Naive thymus-derived CD4-positive, alpha-beta T cell (primary cell): ENCODE data around the gene NMNAT2. TPM values are rescaled to one million over a fixed set of nuclear protein-coding genes. Genes with fewer than 3 reads are reported as not detected.

ENCODE experiments used
- ATAC-seq: fragments of 150-1000 bp; cut with Tn5 transposase; 2 replicates; pipeline ENCODE4 v1.10.0; 2021; ENCODE audit warnings: mild to moderate bottlenecking, moderate library complexity
- CTCF ChIA-PET: fragments of 350-600 bp; sonication (Branson Sonifier 250); formaldehyde crosslinking; loops from one replicate; lab custom pipeline; 2021; ENCODE audit warnings: antibody characterized with exemption; lab: Charles Lee
- POLR2A ChIA-PET: fragments of 350-600 bp; sonication (Branson Sonifier 250); formaldehyde crosslinking; loops from one replicate; lab custom pipeline; 2021; ENCODE audit warnings: antibody characterized with exemption, inconsistent platforms; lab: Charles Lee
- DNase-seq, 9 donors: peaks; one replicate each; pipeline versions ENCODE4 v3.0.0 to v3.0.0-alpha.2; 2020 to 2022; ENCODE audit warnings: mixed read lengths in 1 of 9
- H3K27ac ChIP-seq: one replicate; pipeline ENCODE4 v1.7.0; 2013; ENCODE audit warnings: mild to moderate bottlenecking, low read depth, low read length, moderate library complexity
- H3K27me3 ChIP-seq, 2 donors: one replicate each; pipeline ENCODE4 v1.7.0; 2013; ENCODE audit warnings: low read length in 2 of 2, mild to moderate bottlenecking in 2 of 2, moderate library complexity in 2 of 2; ENCODE audit not compliant: control insufficient read depth in 2 of 2, insufficient read depth in 2 of 2
- H3K36me3 ChIP-seq, 3 experiments: 1 replicate in 2 of 3; 2 replicates in 1 of 3; pipeline ENCODE4 v1.7.0; 2013; ENCODE audit warnings: low read length in 3 of 3, mild to moderate bottlenecking in 3 of 3, moderate library complexity in 1 of 3; ENCODE audit not compliant: insufficient read depth in 3 of 3, control insufficient read depth in 2 of 3
- H3K4me1 ChIP-seq, 2 donors: one replicate each; pipeline ENCODE4 v1.7.0; 2013; ENCODE audit warnings: low read length in 2 of 2, mild to moderate bottlenecking in 2 of 2, moderate library complexity in 1 of 2; ENCODE audit not compliant: control insufficient read depth in 2 of 2, insufficient read depth in 2 of 2
- H3K4me3 ChIP-seq: 2 replicates; pipeline ENCODE4 v1.7.0; 2013; ENCODE audit warnings: mild to moderate bottlenecking, low read length
- H3K9me3 ChIP-seq, 3 experiments: 1 replicate in 2 of 3; 2 replicates in 1 of 3; pipeline ENCODE4 v1.7.0; 2013; ENCODE audit warnings: low read length in 3 of 3; ENCODE audit not compliant: control insufficient read depth in 2 of 3
- H3K27ac Mint-ChIP-seq, 9 donors: one replicate each; pipeline ENCODE4 v1.8.0; 2020 to 2022; ENCODE audit warnings: mixed read lengths in 9 of 9, mild to moderate bottlenecking in 8 of 9, moderate library complexity in 5 of 9, inconsistent platforms in 2 of 9
- H3K27me3 Mint-ChIP-seq, 5 donors: one replicate each; pipeline ENCODE4 v1.8.0; 2021 to 2022; ENCODE audit warnings: mixed read lengths in 5 of 5, mild to moderate bottlenecking in 1 of 5
- H3K36me3 Mint-ChIP-seq, 5 donors: one replicate each; pipeline ENCODE4 v1.8.0; 2020 to 2022; ENCODE audit warnings: mixed read lengths in 5 of 5, mild to moderate bottlenecking in 3 of 5, inconsistent platforms in 1 of 5
- H3K4me1 Mint-ChIP-seq, 7 donors: one replicate each; pipeline ENCODE4 v1.8.0; 2020 to 2022; ENCODE audit warnings: mixed read lengths in 7 of 7, mild to moderate bottlenecking in 3 of 7, inconsistent platforms in 1 of 7
- H3K4me3 Mint-ChIP-seq, 10 donors: one replicate each; pipeline ENCODE4 v1.8.0; 2020 to 2022; ENCODE audit warnings: mild to moderate bottlenecking in 10 of 10, mixed read lengths in 10 of 10, moderate library complexity in 6 of 10, inconsistent platforms in 2 of 10
- H3K9me3 Mint-ChIP-seq, 11 donors: one replicate each; pipeline ENCODE4 v1.8.0; 2020 to 2022; ENCODE audit warnings: mixed read lengths in 11 of 11, mild to moderate bottlenecking in 4 of 11, inconsistent platforms in 1 of 11, moderate library complexity in 1 of 11
- intact Hi-C, 2 donors: fragments of 100-400 bp; cut with micrococcal nuclease; formaldehyde crosslinking; loops; one replicate each; pipeline ENCODE4 v1.15.1; 2023
- polyA plus RNA-seq, 2 donors: library from polyadenylated mRNA; unstranded; fragments of 300-500 nt; fragmentation: Illumina TruSeq; gene quantifications; one replicate each; pipeline ENCODE4 v1.2.3, GENCODE V29; 2021
- total RNA-seq, 6 experiments: library from RNA in 5 of 6; stranded (reverse) in 5 of 6; gene quantifications; 1 replicate in 5 of 6; 2 replicates in 1 of 6; pipeline ENCODE4 v1.2.3 and lab custom pipeline; 2021 to 2026

The NMNAT2 gene
- total and polyA plus RNA-seq, 7 experiments from 2014 or later: 0.07 to 0.24 TPM; not detected in 5

DNA sequence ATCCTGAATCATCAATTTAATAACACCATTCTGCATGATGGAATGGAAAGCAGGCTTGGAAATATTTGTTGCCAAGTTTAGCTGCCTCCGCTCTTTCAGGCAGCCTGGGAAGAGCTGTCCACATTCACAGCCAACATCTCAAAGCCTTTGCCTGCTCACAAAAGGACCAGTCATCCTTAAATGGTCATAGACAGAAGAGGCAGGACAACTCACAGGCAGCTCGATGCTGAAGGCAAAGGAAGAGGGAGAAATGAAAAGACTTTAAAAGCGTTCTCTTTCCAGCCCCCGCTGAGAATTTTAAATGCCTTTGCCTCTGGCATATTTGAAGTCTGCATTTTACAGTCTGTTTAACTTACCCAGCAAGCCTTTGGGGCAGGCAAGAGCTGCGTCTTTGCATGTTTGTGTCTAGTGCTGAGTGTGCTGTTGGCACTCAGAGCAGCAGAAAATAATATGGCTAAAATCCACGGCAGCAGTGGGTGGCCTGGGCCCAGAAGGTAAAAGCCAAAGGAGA is 68.9 kb downstream of the NMNAT2 start:
- Histone ChIP-seq H3K27ac (no peak overlapping the region), H3K4me1 (no peaks in the 10 kb centered on the region), H3K4me3 (no peak overlapping the region), H3K36me3 (no peaks in the 10 kb centered on the region), H3K27me3 (no peaks in the 10 kb centered on the region), H3K9me3 (no peaks in the 10 kb centered on the region)
- peaks cover 0 to 14% (median 12%) of the 10 kb centered on the region in 5 donors for H3K27me3 Mint-ChIP-seq
- no peak for ATAC-seq
- no peaks in the 10 kb centered on the region for H3K36me3 Mint-ChIP-seq
- no peak overlapping the region for H3K27ac Mint-ChIP-seq
- intact Hi-C loops: no loop called here
- ChIA-PET CTCF (no interaction called here), POLR2A (no interaction called here)
- H3K4me3 Mint-ChIP-seq: no peak overlapping the region
- no peak for DNase-seq
- H3K4me1 Mint-ChIP-seq: peaks cover 0 to 3% (median 0%) of the 10 kb centered on the region in 7 donors
- no peaks in the 10 kb centered on the region for H3K9me3 Mint-ChIP-seq

- intact Hi-C loops: no loop called here
- no peaks in the 10 kb centered on the region for H3K4me1 ChIP-seq
- Mint-ChIP-seq H3K27me3 (peaks cover 0 to 19% (median 12%) of the 10 kb centered on the region in 5 donors), H3K36me3 (no peaks in the 10 kb centered on the region), H3K4me3 (no peak overlapping the region), H3K4me1 (peaks cover 0 to 3% (median 0%) of the 10 kb centered on the region in 7 donors), H3K9me3 (no peaks in the 10 kb centered on the region), H3K27ac (no peak overlapping the region)
- ChIA-PET CTCF (no interaction called here), POLR2A (no interaction called here)
- no peaks in the 10 kb centered on the region for H3K27me3 ChIP-seq
- H3K27ac ChIP-seq: no peak overlapping the region
- DNase-seq (no peak), ATAC-seq (no peak)
- H3K4me3 ChIP-seq: no peak overlapping the region
- H3K9me3 ChIP-seq: no peaks in the 10 kb centered on the region
- no peaks in the 10 kb centered on the region for H3K36me3 ChIP-seq
Observed at GRCh38 chr1:183346276-183346732, 71.9 kb downstream of the NMNAT2 start.

- H3K27ac ChIP-seq: no peak overlapping the region
- no peaks in the 10 kb centered on the region for H3K27me3 ChIP-seq
- no peaks in the 10 kb centered on the region for H3K4me1 ChIP-seq
- Mint-ChIP-seq H3K27ac (no peak overlapping the region), H3K36me3 (no peaks in the 10 kb centered on the region), H3K9me3 (peaks cover 0 to 1% (median 0%) of the 10 kb centered on the region in 11 donors), H3K4me1 (no peaks in the 10 kb centered on the region), H3K27me3 (peaks cover 4 to 24% (median 9%) of the 10 kb centered on the region in 5 donors), H3K4me3 (no peak overlapping the region)
- DNase-seq (no peak), ATAC-seq (no peak)
- no peaks in the 10 kb centered on the region for H3K36me3 ChIP-seq
- intact Hi-C loops: no loop called here
- CTCF ChIA-PET: interaction anchor here (0.6 kb wide), 1 partner anchor 316 kb away, joined by 3 read pairs; no protein-coding TSS in a partner anchor
- no peaks in the 10 kb centered on the region for H3K9me3 ChIP-seq
- H3K4me3 ChIP-seq: no peak overlapping the region
- POLR2A ChIA-PET: no interaction called here
Observed at GRCh38 chr1:183339556-183340167, 78.5 kb downstream of the NMNAT2 start.

DNA sequence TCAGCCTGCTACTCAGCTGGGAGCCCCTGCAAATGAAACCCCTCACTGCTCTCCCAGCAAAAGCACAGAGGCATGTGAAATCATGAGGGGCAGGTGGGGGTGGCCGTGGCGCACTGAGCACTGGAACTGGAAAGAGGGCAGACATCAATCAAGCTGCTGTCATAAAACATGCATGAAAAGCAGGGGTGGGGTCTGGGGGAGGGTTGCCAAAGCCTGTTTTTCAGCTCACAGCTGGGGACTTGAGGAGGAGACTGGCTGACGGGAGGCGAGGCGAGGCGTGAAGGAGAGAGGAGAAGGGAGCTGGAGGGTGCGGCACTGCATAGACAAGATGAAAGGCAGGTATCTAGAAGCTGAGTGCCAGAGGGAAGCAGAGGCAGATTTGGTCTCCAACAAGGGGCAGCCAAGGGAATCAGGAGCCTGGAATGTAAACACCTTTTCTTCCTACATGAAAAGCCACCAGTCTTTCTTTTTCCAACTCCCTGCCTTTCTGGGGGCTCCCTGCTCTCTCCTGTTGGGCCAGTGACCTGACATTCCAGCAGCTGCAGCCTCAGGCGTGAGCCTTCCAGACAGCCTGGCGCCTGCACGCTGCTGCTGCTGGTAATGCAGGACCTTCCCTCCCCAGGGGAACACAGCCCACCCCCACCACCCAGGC is 87.0 kb downstream of the NMNAT2 start:
- intact Hi-C loops: no loop called here
- no peaks in the 10 kb centered on the region for H3K36me3 Mint-ChIP-seq
- ChIA-PET POLR2A (no interaction called here), CTCF (interaction anchor here (0.6 kb wide), 1 partner anchor 54 kb away, joined by 3 read pairs; no protein-coding TSS in a partner anchor)
- peaks cover 0 to 1% (median 0%) of the 10 kb centered on the region in 7 donors for H3K4me1 Mint-ChIP-seq
- H3K27me3 Mint-ChIP-seq: peaks cover 28 to 56% (median 47%) of the 10 kb centered on the region in 5 donors
- H3K4me3 Mint-ChIP-seq: no peak overlapping the region
- DNase-seq (no peak), ATAC-seq (no peak)
- H3K9me3 Mint-ChIP-seq: no peaks in the 10 kb centered on the region
- H3K36me3 ChIP-seq: no peaks in the 10 kb centered on the region
- no peaks in the 10 kb centered on the region for H3K9me3 ChIP-seq
- no peaks in the 10 kb centered on the region for H3K4me1 ChIP-seq
- H3K27ac Mint-ChIP-seq: no peak overlapping the region
- no peaks in the 10 kb centered on the region for H3K27me3 ChIP-seq
- H3K4me3 ChIP-seq: no peak overlapping the region
- no peak overlapping the region for H3K27ac ChIP-seq

- Histone ChIP-seq H3K27ac (no peak overlapping the region), H3K4me3 (no peak overlapping the region), H3K4me1 (no peaks in the 10 kb centered on the region), H3K36me3 (no peaks in the 10 kb centered on the region), H3K27me3 (no peaks in the 10 kb centered on the region), H3K9me3 (no peaks in the 10 kb centered on the region)
- ChIA-PET POLR2A (no interaction called here), CTCF (no interaction called here)
- Mint-ChIP-seq H3K9me3 (no peaks in the 10 kb centered on the region), H3K27me3 (peaks cover 31 to 55% (median 44%) of the 10 kb centered on the region in 5 donors), H3K4me3 (no peak overlapping the region), H3K27ac (no peak overlapping the region), H3K4me1 (peaks cover 0 to 1% (median 0%) of the 10 kb centered on the region in 7 donors), H3K36me3 (no peaks in the 10 kb centered on the region)
- DNase-seq (no peak), ATAC-seq (no peak)
- intact Hi-C loops: no loop called here
Observed at GRCh38 chr1:183330335-183330734, 87.8 kb downstream of the NMNAT2 start.

DNA sequence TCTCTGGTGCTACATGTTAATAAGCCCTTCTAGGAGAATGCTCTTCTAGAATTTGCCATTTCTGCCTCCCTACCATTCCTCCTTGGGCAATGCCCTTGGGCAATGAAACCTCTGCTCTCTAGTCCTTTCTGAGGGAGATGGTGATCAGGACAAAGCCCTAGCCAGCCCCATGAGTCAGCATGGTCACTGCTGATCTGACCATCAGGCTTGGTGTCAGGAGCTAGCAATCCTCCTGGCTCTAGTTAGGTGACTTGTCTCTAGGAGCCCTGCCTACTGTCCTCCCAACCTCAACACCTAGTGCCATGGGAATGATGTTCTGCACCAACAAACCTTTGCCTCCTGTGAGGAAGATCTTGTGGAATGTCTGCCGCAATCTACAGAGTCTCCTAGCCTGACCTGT is 89.8 kb downstream of the NMNAT2 start:
- Mint-ChIP-seq H3K36me3 (no peaks in the 10 kb centered on the region), H3K27ac (no peak overlapping the region), H3K27me3 (peaks cover 27 to 47% (median 36%) of the 10 kb centered on the region in 5 donors), H3K4me1 (peaks cover 0 to 1% (median 0%) of the 10 kb centered on the region in 7 donors), H3K9me3 (no peaks in the 10 kb centered on the region), H3K4me3 (no peak overlapping the region)
- POLR2A ChIA-PET: no interaction called here
- H3K27me3 ChIP-seq: no peaks in the 10 kb centered on the region
- H3K9me3 ChIP-seq: no peaks in the 10 kb centered on the region
- H3K36me3 ChIP-seq: no peaks in the 10 kb centered on the region
- intact Hi-C loops: no loop called here
- no peak for DNase-seq
- no peaks in the 10 kb centered on the region for H3K4me1 ChIP-seq
- no peak overlapping the region for H3K4me3 ChIP-seq
- CTCF ChIA-PET: no interaction called here
- ATAC-seq: no peak
- H3K27ac ChIP-seq: no peak overlapping the region
